Effector CD4-positive, alpha-beta T cell (primary cell): ENCODE data around the gene IFT122.
"Not testable (repeated sequence)": the region's sequence is repeated elsewhere in the genome, so short reads cannot be mapped to it uniquely, and the experiment has no call there.

Source experiments
- DNase-seq: peaks from one replicate; pipeline ENCODE4 v3.0.0-alpha.2; 2020

Gene IFT122

DNA sequence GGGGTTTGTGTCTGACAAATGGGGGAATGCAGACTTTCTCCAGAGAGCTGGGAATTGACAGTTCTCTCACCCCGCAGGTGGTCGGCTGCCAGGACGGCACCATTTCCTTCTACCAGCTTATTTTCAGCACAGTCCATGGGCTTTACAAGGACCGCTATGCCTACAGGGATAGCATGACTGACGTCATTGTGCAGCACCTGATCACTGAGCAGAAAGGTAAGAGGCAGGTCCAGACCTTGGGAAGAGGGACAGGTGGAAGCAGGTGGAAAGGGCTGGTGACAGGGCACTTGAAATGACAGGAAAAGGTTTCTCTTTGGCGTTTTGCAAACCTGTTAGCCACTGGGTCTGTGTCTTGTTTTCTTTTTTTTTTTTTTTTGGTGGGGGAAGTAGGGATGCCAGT lies 36.6 kb downstream of the IFT122 start:
- DNase-seq = no peak

DNA sequence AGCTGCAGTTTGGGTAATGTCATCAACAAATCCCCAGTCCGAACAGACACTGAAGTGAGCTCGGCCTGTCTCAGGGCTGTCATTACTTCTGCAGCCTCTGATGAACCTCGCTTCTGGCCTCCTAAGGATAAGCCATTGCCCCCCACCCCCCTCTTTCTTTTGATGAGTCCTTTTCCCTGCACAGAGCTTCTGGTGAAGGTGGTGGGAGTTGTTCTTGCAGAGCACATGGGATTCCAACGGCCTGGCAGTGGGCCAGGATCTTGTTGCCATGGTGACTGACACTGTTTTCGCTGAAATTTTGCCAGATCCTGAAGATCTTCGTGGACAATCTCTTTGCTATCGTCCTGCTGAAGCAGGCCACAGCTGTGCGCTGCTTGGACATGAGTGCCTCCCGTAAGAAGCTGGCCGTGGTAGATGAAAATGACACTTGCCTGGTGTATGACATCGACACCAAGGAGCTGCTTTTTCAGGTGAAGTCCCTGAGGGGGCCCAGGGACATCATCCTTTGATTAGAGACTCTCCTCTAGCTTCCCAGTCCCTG lies 41.3 kb downstream of the IFT122 start:
- DNase-seq = not testable (repeated sequence)

GRCh38 chr3:129481766-129482332 lies 41.8 kb downstream of the IFT122 start:
- DNase-seq = peak; percentile 41

GRCh38 chr3:129482721-129483120 lies 42.7 kb downstream of the IFT122 start:
- DNase-seq = no peak

DNA sequence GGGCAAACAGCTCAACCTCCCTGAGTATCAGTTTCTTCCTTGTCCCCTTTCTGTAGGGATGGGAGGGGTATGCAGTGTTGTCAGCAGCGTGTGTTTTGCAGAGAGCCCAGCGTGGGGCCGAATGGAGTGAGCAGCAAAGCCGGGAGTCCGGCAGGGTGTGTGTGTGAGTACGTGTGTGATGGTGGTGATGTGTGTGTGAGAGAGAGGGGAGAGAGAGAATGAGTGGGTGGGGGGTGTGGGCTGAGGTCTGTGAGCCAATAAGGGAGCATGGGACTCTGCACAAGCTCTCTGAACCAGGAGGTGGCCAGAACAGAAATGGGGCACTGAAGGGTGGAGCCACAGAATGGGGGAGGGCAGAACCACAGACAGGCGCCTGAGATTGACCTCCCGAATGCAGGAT lies 43.8 kb downstream of the IFT122 start:
- no peak for DNase-seq

DNA sequence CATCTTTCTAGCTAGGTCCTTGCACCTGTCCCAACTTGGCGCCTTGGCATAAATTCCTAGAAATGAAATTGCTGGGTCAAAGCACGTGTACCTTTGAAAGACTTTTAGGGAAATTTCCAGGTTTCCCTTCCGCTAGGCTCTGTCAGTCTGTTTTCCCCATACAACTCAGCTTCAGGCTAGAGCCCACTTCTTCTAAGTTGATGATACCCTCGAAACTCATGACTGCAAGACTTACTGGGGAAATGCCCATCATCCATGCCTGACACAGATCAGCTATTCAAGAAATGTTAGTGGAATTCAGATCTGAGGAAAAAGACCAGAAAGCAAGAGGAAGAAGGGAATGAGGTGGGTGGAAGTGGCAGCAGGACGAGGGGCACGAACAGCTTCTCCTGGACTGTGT lies 45.1 kb downstream of the IFT122 start:
- DNase-seq = not testable (repeated sequence)

- no peak for DNase-seq
These were observed 46.0 kb downstream of the IFT122 start for GRCh38 chr3:129485721-129486663.

DNA sequence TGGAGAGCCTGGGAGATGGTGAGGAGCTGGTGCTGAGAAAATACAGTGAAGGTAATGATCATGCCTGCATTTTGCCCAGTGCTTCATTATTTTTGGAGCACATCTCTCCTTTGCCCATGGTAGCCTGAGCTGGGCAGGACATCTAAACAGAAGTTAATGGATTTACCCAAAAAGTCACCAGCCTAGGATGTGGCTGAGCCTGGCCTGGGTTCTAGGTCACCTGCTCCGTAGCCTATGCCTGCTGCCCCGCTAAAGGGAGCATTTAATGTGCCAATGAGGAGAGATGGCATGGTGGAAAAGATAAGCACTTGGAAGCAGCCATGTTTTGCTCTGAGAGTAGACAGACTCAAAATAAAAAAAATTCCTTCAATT lies 46.6 kb downstream of the IFT122 start:
- no peak for DNase-seq

DNA sequence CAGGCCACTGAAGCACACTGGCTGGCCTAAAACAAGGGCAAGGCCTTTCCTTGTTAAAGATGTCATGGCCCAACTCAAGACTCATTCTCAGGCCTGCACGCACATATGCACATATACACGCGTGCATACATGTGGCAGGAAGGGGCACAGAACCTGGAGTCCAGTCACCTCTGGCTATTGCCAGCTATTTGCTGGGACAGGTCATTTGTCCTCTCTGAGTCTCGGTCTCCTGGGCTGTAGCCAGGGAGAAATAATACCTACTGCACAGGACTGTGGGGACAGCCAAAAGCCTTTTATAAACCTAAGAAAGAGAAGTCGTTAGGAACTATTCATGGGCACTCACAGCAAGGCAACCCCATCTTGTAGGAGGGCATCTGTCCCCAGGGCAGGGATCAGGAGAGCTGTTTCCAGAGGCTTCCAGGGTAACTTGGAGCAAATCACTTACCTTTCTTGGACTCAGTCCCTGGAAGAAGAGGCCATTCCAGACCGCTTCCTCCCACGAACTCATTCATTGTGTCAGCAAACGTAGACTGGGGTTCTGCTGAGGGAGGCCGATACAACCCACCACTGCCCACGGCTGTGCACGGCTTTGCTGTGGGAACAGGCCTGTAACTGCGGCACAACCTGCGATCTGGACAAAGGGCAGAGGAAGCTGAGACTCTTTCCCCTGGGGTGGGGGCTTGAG lies 47.3 kb downstream of the IFT122 start:
- DNase-seq = no peak

- DNase-seq = not testable (repeated sequence)
These were observed 47.9 kb downstream of the IFT122 start for GRCh38 chr3:129487868-129488335.

GRCh38 chr3:129489258-129489657 lies 49.2 kb downstream of the IFT122 start:
- DNase-seq = not testable (repeated sequence)

GRCh38 chr3:129490273-129490675 lies 50.2 kb downstream of the IFT122 start:
- peak; percentile 15 for DNase-seq

DNA sequence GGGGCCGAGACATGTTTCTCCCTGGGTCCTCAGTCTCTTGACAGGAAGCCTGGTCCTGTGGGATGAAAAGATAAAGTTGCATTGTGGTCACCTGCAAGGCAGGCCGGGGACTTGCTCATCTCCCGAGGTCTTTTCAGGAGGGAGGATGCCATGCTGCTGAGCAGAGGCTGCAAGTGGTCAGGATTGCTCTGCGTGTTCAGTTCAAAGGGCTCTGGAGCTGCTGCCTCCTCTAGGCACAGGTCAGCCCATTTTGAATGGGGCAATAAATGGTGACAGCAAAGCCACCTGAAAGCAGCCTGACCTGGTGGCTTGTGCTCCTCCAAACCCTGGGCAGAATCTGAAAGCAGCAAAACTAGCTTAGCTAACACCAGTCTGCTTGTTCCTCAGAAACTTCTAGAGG lies 51.1 kb downstream of the IFT122 start:
- not testable (repeated sequence) for DNase-seq

DNA sequence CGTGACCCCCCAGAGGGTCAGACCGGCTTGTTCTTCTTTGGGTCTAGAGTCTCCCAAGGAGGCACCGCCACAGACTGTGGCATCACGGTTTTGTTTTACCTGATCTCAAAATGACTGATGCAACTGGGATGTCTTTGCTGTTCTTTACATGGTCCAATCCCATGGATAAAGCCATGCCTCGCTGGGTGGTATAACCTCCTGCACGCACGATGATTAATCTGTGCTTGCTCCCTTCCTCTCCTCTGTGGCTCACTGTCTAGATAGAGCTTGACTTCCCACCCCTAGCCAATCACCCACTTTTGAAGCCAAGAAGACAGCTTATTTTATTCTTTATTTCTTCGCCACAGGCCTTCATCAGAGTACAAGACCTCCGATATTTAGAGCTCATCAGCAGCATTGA lies 51.8 kb downstream of the IFT122 start:
- DNase-seq = no peak

DNA sequence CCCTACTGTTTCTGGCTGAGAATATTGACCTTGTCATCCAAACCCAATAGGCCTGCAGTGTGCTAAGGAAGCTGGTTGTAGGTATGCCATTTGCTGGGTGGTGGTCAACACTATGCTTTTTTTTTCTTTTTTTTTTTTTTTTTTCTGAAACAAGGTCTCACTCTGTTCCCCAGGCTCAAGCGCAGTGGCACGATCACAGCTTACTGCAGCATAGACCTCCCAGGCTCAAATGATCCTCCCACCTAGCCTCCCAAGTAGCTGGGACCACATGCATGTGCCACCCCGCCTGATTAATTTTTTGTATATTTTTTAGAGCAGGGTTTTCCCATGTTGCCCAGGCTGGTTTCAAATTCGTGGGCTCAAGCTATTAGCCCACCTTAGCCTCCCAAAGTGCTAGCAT lies 52.7 kb downstream of the IFT122 start:
- no peak for DNase-seq

GRCh38 chr3:129493206-129493605 lies 53.2 kb downstream of the IFT122 start:
- no peak for DNase-seq

GRCh38 chr3:129494499-129494898 lies 54.5 kb downstream of the IFT122 start:
- DNase-seq = not testable (repeated sequence)

DNA sequence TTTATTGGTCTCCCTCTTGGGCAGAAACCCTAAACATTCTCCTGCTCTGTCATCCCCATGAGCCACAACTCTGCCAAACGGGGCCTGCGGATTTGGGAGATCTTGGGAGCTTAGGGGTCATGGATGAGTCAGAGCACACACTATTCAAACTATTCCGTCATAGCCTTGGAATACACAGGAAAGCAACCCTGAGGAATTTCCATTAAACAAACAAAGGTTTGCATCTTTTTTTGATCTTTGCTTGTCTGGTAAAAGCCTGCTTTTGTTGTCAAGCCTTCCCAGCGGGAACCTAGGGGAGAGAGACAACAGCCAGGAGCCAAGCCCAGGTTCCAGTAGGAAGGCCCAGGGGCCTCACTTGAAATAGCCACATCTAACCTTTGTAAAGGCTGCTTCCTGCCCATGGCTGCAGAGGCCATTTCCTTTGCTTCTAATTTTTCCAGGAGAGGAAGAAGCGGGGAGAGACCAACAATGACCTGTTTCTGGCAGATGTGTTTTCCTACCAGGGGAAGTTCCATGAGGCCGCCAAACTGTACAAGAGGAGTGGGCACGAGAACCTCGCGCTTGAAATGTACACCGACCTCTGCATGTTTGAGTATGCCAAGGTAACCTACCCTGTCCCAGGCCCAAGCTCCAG lies 55.1 kb downstream of the IFT122 start:
- DNase-seq = not testable (repeated sequence)

- not testable (repeated sequence) for DNase-seq
These were observed 57.9 kb downstream of the IFT122 start for GRCh38 chr3:129497876-129498275.

GRCh38 chr3:129498603-129499488 lies 58.8 kb downstream of the IFT122 start:
- DNase-seq = not testable (repeated sequence)

GRCh38 chr3:129499604-129500333 lies 59.7 kb downstream of the IFT122 start:
- not testable (repeated sequence) for DNase-seq
